ENCODE measurements around the gene CUZD1. TPM values are rescaled to one million over a fixed set of nuclear protein-coding genes. Genes with fewer than 3 reads are reported as not detected.
"Not testable (repeated sequence)": the region's sequence is repeated elsewhere in the genome, so short reads cannot be mapped to it uniquely, and the experiment has no call there.

Gene CUZD1
- total and polyA plus RNA-seq, 7 experiments from 2014 or later: 0.34 to 5.2 (median 2.9) TPM

GRCh38 chr10:122878799-122879338 lies 33.2 kb upstream of the CUZD1 start:
- Mint-ChIP-seq H3K4me1 (peaks cover 38 to 73% (median 61%) of the 10 kb centered on the region in 7 donors), H3K27ac (peak overlapping the region; percentile 71 to 96 (median 92)), H3K9me3 (peaks cover 0 to 6% (median 0%) of the 10 kb centered on the region in 11 donors), H3K27me3 (no peaks in the 10 kb centered on the region), H3K36me3 (peaks cover 0 to 36% (median 16%) of the 10 kb centered on the region in 5 donors), H3K4me3 (peak overlapping the region; percentile 86 to 99 (median 92))
- ATAC-seq (peak; percentile 16), DNase-seq (no peak)
- Histone ChIP-seq H3K9me3 (ENCODE audit: control insufficient read depth in 2 of 3, low read length in 3 of 3) (no peaks in the 10 kb centered on the region), H3K4me3 (ENCODE audit: low read length) (peak overlapping the region; percentile 81), H3K4me1 (ENCODE audit: control insufficient read depth in 2 of 2, insufficient read depth in 2 of 2, low read length in 2 of 2) (peaks cover 18 to 21% of the 10 kb centered on the region in 2 donors), H3K27me3 (ENCODE audit: control insufficient read depth in 2 of 2, insufficient read depth in 2 of 2, low read length in 2 of 2) (no peaks in the 10 kb centered on the region), H3K36me3 (ENCODE audit: control insufficient read depth in 2 of 3, insufficient read depth in 3 of 3, low read length in 3 of 3) (no peaks in the 10 kb centered on the region), H3K27ac (ENCODE audit: low read depth, low read length) (peak overlapping the region; percentile 77)
- intact Hi-C loops (cut with micrococcal nuclease): loop anchor here (1.0 to 2.0 kb wide), 9 partner anchors 33 to 1540 kb away; partner anchors contain the start of genes BUB3 (in 2 of the 2), C10orf88 (in 2 of the 2), IKZF5 (in 2 of the 2) and PLEKHA1 (in 2 of the 2)
- POLR2A ChIA-PET: interaction anchor here (0.7 kb wide), 1 partner anchor 75 kb away, joined by 4 read pairs; the partner anchor contains the start of gene C10orf88
- CTCF ChIA-PET: interaction anchor here (0.7 kb wide), 1 partner anchor 1053 kb away, joined by 5 read pairs; no protein-coding TSS in a partner anchor

GRCh38 chr10:122877264-122877663 lies 31.6 kb upstream of the CUZD1 start:
- intact Hi-C loops (cut with micrococcal nuclease): no loop called here
- peaks cover 39 to 80% (median 69%) of the 10 kb centered on the region in 7 donors for H3K4me1 Mint-ChIP-seq

GRCh38 chr10:122876467-122876855 lies 30.8 kb upstream of the CUZD1 start:
- no peak overlapping the region for H3K4me3 ChIP-seq (ENCODE audit: low read length)
- Mint-ChIP-seq H3K4me3 (peak overlapping the region in 1 of 10 donors; percentile 17), H3K27me3 (no peaks in the 10 kb centered on the region), H3K36me3 (peaks cover 0 to 55% (median 28%) of the 10 kb centered on the region in 5 donors), H3K27ac (no peak overlapping the region), H3K9me3 (peaks cover 0 to 15% (median 3%) of the 10 kb centered on the region in 11 donors), H3K4me1 (peaks cover 39 to 80% (median 69%) of the 10 kb centered on the region in 7 donors)
- ChIA-PET CTCF (no interaction called here), POLR2A (no interaction called here)
- no peak for ATAC-seq
- H3K27ac ChIP-seq (ENCODE audit: low read depth, low read length): no peak overlapping the region
- DNase-seq: no peak
- no peaks in the 10 kb centered on the region for H3K36me3 ChIP-seq (ENCODE audit: control insufficient read depth in 2 of 3, insufficient read depth in 3 of 3, low read length in 3 of 3)
- intact Hi-C loops (cut with micrococcal nuclease): no loop called here
- no peaks in the 10 kb centered on the region for H3K27me3 ChIP-seq (ENCODE audit: control insufficient read depth in 2 of 2, insufficient read depth in 2 of 2, low read length in 2 of 2)
- peaks cover 18 to 21% of the 10 kb centered on the region in 2 donors for H3K4me1 ChIP-seq (ENCODE audit: control insufficient read depth in 2 of 2, insufficient read depth in 2 of 2, low read length in 2 of 2)
- no peaks in the 10 kb centered on the region for H3K9me3 ChIP-seq (ENCODE audit: control insufficient read depth in 2 of 3, low read length in 3 of 3)

More at GRCh38 chr10:122877264-122877663, 31.6 kb upstream of the CUZD1 start:
- ATAC-seq (no peak), DNase-seq (no peak)
- H3K9me3 ChIP-seq (ENCODE audit: control insufficient read depth in 2 of 3, low read length in 3 of 3): no peaks in the 10 kb centered on the region
- ChIA-PET CTCF (no interaction called here), POLR2A (no interaction called here)
- Mint-ChIP-seq H3K4me3 (peak overlapping the region in 8 of 10 donors; percentile 30 to 97 (median 73)), H3K27me3 (no peaks in the 10 kb centered on the region), H3K9me3 (peaks cover 0 to 11% (median under 1%) of the 10 kb centered on the region in 11 donors), H3K36me3 (peaks cover 0 to 50% (median 24%) of the 10 kb centered on the region in 5 donors), H3K27ac (peak overlapping the region in 1 of 9 donors; percentile 8)
- no peak overlapping the region for H3K4me3 ChIP-seq (ENCODE audit: low read length)
- H3K4me1 ChIP-seq (ENCODE audit: control insufficient read depth in 2 of 2, insufficient read depth in 2 of 2, low read length in 2 of 2): peaks cover 18 to 21% of the 10 kb centered on the region in 2 donors
- H3K27ac ChIP-seq (ENCODE audit: low read depth, low read length): no peak overlapping the region
- H3K27me3 ChIP-seq (ENCODE audit: control insufficient read depth in 2 of 2, insufficient read depth in 2 of 2, low read length in 2 of 2): no peaks in the 10 kb centered on the region
- no peaks in the 10 kb centered on the region for H3K36me3 ChIP-seq (ENCODE audit: control insufficient read depth in 2 of 3, insufficient read depth in 3 of 3, low read length in 3 of 3)

GRCh38 chr10:122875843-122876466 lies 30.3 kb upstream of the CUZD1 start:
- intact Hi-C loops (cut with micrococcal nuclease): no loop called here
- H3K27me3 Mint-ChIP-seq: no peaks in the 10 kb centered on the region
- H3K36me3 ChIP-seq (ENCODE audit: control insufficient read depth in 2 of 3, insufficient read depth in 3 of 3, low read length in 3 of 3): no peaks in the 10 kb centered on the region
- no peak overlapping the region for H3K27ac ChIP-seq (ENCODE audit: low read depth, low read length)
- ATAC-seq (no peak), DNase-seq (no peak)
- peaks cover 18 to 19% of the 10 kb centered on the region in 2 donors for H3K4me1 ChIP-seq (ENCODE audit: control insufficient read depth in 2 of 2, insufficient read depth in 2 of 2, low read length in 2 of 2)
- H3K27ac Mint-ChIP-seq: no peak overlapping the region
- ChIA-PET CTCF (interaction anchor here (0.8 kb wide), 1 partner anchor 79 kb away, joined by 3 read pairs; no protein-coding TSS in a partner anchor), POLR2A (no interaction called here)
- H3K9me3 ChIP-seq (ENCODE audit: control insufficient read depth in 2 of 3, low read length in 3 of 3): no peaks in the 10 kb centered on the region
- H3K36me3 Mint-ChIP-seq: peaks cover 0 to 55% (median 28%) of the 10 kb centered on the region in 5 donors
- H3K4me3 ChIP-seq (ENCODE audit: low read length): no peak overlapping the region
- H3K27me3 ChIP-seq (ENCODE audit: control insufficient read depth in 2 of 2, insufficient read depth in 2 of 2, low read length in 2 of 2): no peaks in the 10 kb centered on the region
- peak overlapping the region in 2 of 10 donors; percentile 17 to 68 for H3K4me3 Mint-ChIP-seq
- H3K9me3 Mint-ChIP-seq: peaks cover 0 to 15% (median 3%) of the 10 kb centered on the region in 11 donors
- H3K4me1 Mint-ChIP-seq: peaks cover 39 to 76% (median 68%) of the 10 kb centered on the region in 7 donors

- CTCF ChIA-PET; H3K27me3 ChIP-seq (ENCODE audit: control insufficient read depth in 2 of 2, insufficient read depth in 2 of 2, low read length in 2 of 2); intact Hi-C loops (cut with micrococcal nuclease); H3K4me1 ChIP-seq (ENCODE audit: control insufficient read depth in 2 of 2, insufficient read depth in 2 of 2, low read length in 2 of 2); H3K27me3 Mint-ChIP-seq; ATAC-seq; POLR2A ChIA-PET; H3K36me3 ChIP-seq (ENCODE audit: control insufficient read depth in 2 of 3, insufficient read depth in 3 of 3, low read length in 3 of 3); H3K4me3 ChIP-seq (ENCODE audit: low read length); DNase-seq; H3K27ac ChIP-seq (ENCODE audit: low read depth, low read length); H3K9me3 ChIP-seq (ENCODE audit: control insufficient read depth in 2 of 3, low read length in 3 of 3): not testable (repeated sequence)
- peaks cover 0 to 28% (median 4%) of the 10 kb centered on the region in 11 donors for H3K9me3 Mint-ChIP-seq
- peak overlapping the region in 1 of 9 donors; percentile 20 for H3K27ac Mint-ChIP-seq
- H3K4me3 Mint-ChIP-seq: peak overlapping the region in 1 of 10 donors; percentile 8
- H3K36me3 Mint-ChIP-seq: peaks cover 7 to 72% (median 33%) of the 10 kb centered on the region in 5 donors
- peaks cover 26 to 65% (median 54%) of the 10 kb centered on the region in 7 donors for H3K4me1 Mint-ChIP-seq
Measured at GRCh38 chr10:122871947-122872346, 26.3 kb upstream of the CUZD1 start.

- H3K4me3 Mint-ChIP-seq; H3K27ac ChIP-seq (ENCODE audit: low read depth, low read length); H3K27me3 ChIP-seq (ENCODE audit: control insufficient read depth in 2 of 2, insufficient read depth in 2 of 2, low read length in 2 of 2); H3K36me3 ChIP-seq (ENCODE audit: control insufficient read depth in 2 of 3, insufficient read depth in 3 of 3, low read length in 3 of 3); CTCF ChIA-PET; intact Hi-C loops (cut with micrococcal nuclease); H3K4me1 ChIP-seq (ENCODE audit: control insufficient read depth in 2 of 2, insufficient read depth in 2 of 2, low read length in 2 of 2); H3K27ac Mint-ChIP-seq; POLR2A ChIA-PET; H3K4me3 ChIP-seq (ENCODE audit: low read length); DNase-seq; ATAC-seq; H3K27me3 Mint-ChIP-seq; H3K9me3 ChIP-seq (ENCODE audit: control insufficient read depth in 2 of 3, low read length in 3 of 3): not testable (repeated sequence)
- Mint-ChIP-seq H3K9me3 (peaks cover 0 to 25% (median 4%) of the 10 kb centered on the region in 11 donors), H3K4me1 (peaks cover 13 to 62% (median 44%) of the 10 kb centered on the region in 7 donors), H3K36me3 (peaks cover 7 to 55% (median 22%) of the 10 kb centered on the region in 5 donors)
Measured at GRCh38 chr10:122868768-122869167, 23.1 kb upstream of the CUZD1 start.

All from naive thymus-derived CD4-positive, alpha-beta T cell (primary cell).